Lower leg skin (tissue), 4 donors: ENCODE measurements around the gene HHIPL1. TPM values are rescaled to one million over a fixed set of nuclear protein-coding genes. Genes with fewer than 3 reads are reported as not detected.

Experiments
- DNase-seq, 2 donors: peaks; one replicate each; pipeline ENCODE4 v3.0.0-alpha.2; 2019; ENCODE audit warnings: low spot score in 2 of 2
- H3K4me3 ChIP-seq: fragments of 200-600 bp; sonication (generic); 2 replicates; pipeline ENCODE4 v1.5.1; 2017; ENCODE audit warnings: mild to moderate bottlenecking, low read depth; ENCODE audit not compliant: poor library complexity, severe bottlenecking
- POLR2A ChIP-seq, 2 donors: fragments of 450-650 bp; IDR thresholded peaks; one replicate each; pipeline ENCODE4 v1.6.1; 2016 to 2017; ENCODE audit warnings: antibody characterized with exemption in 2 of 2, mild to moderate bottlenecking in 1 of 2, moderate library complexity in 1 of 2
- WGBS, 2 donors: methylation state at CpG; one replicate each; pipeline ENCODE4 v1.1.5; 2018; 5-methylcytosine and 5-hydroxymethylcytosine counted together
- intact Hi-C: fragments of 100-400 bp; cut with DNase I; formaldehyde crosslinking; loops from one replicate; pipeline ENCODE4 v1.15.0; 2023; ENCODE audit warnings: low total_unique reads
- total RNA-seq, 4 donors: library from RNA; depleted of rRNA; stranded (reverse); fragments of >200 nt; gene quantifications; one replicate each; pipeline ENCODE4 v1.1.0, GENCODE V29; 2016
- TF ChIP-seq, protein P1 (sequence below), 3 donors: fragments of 450-650 bp; IDR thresholded peaks; one replicate each; pipeline ENCODE4 v1.5.1; 2016; ENCODE audit warnings: antibody characterized with exemption in 3 of 3, mild to moderate bottlenecking in 3 of 3, moderate library complexity in 2 of 3

The HHIPL1 gene
- total RNA-seq, 4 donors from 2014 or later, result 0.59 to 2.4 (median 0.92) TPM

DNA sequence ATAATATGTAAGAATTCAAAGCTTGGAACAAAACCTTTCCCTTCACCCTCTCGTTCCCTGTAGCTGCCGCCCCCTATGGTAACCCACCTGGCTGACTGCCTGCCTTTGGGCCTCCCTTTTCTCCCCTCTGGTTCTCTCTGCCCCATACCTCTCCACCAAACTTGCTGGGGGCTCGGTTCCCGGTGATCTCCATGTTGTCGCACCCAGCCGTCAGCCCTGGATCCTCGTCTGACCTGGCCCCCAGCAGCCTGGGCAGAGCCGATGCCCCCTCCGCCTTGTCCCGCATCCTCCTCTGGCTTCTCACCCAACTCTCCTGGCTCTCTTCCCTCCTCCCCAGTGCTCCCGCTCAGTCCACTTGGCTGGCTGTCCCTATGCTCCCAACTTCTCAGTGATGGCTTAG is 43.7 kb downstream of the HHIPL1 start:
- 83 to 88% methylated on average over 11 of the region's 11 CpGs for whole genome bisulfite sequencing, 2 donors
- peak; percentile 5 to 82 for DNase-seq
- H3K4me3 ChIP-seq, result no peak overlapping the region
- intact Hi-C loops, result no loop called here
- TF ChIP-seq POLR2A (IDR thresholded peaks at IDR 0.05), result no peak
- TF ChIP-seq, protein P1, sequence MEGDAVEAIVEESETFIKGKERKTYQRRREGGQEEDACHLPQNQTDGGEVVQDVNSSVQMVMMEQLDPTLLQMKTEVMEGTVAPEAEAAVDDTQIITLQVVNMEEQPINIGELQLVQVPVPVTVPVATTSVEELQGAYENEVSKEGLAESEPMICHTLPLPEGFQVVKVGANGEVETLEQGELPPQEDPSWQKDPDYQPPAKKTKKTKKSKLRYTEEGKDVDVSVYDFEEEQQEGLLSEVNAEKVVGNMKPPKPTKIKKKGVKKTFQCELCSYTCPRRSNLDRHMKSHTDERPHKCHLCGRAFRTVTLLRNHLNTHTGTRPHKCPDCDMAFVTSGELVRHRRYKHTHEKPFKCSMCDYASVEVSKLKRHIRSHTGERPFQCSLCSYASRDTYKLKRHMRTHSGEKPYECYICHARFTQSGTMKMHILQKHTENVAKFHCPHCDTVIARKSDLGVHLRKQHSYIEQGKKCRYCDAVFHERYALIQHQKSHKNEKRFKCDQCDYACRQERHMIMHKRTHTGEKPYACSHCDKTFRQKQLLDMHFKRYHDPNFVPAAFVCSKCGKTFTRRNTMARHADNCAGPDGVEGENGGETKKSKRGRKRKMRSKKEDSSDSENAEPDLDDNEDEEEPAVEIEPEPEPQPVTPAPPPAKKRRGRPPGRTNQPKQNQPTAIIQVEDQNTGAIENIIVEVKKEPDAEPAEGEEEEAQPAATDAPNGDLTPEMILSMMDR (IDR thresholded peaks at IDR 0.05), result no peak

DNA sequence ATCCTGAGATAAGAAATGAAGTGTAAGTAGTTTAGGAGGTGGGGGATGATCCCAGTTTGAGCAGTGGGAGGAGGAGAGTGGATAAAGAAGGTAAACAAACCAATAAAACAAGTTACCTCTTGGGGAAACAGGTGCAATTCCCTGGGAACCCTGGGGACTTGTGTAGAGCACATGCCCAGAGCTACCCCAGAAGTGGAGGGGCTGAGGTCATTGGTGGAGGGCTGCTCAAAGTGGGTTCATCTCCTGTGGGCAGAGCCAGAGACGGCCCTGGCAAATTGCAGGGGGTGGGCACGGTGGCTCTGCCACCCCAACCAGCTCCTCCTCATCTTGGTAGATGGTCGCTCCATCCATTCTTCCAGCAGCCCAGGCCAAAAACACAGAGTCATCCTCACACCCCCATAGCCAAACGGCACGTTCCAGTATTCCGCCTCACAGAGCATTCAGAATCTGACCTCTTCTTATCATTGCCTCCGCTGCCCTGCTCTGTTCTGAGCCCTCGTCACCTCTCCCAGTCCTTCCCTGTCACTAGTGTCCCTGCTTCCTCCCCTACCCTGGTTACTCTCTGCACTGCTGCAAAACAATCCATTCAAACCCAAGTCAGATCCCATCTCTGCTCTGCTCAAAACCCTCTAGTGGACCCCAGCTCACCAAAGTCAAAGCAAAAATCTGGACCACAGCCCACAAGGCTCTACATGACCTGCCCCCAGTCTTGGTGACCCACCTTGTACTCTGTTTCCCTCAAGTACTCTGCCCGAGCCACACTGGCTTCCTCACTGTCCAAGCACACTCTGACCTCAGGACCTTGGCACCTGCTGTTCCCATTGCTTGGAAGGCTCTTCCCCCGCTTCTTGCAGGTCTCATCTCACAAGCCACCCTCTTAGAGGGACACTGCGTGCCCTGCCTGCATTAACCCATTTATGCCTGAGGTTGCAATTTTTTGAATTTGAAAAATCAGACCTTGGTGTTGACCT is 44.6 kb downstream of the HHIPL1 start:
- intact Hi-C loops, result no loop called here
- 90 to 92% methylated on average over 11 of the region's 11 CpGs for WGBS, 2 donors
- TF ChIP-seq POLR2A (IDR thresholded peaks at IDR 0.05), result no peak
- TF ChIP-seq, protein P1 (IDR thresholded peaks at IDR 0.05), result no peak
- DNase-seq, result peak in 1 of 2 donors; percentile 57
- no peak overlapping the region for H3K4me3 ChIP-seq

DNA sequence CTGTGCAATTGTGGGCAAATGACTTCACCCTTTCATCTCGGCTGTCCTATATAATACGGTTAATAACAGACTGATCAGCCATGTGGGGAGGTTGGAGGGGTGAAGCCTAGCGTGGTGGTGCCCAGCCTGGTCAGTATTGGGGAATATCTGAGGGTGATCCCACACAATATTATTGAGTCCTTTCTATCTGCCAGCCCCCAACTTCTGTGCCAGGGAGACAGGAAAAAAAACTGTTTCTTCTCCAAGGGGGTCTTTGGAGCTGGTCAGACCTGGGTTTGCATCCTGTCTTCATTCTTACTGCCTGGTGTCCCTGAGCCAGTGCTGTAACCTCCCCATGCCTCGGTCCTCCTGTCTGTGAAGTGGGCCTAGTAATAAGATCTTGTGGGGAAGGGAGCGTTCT is 45.7 kb downstream of the HHIPL1 start:
- no peak for TF ChIP-seq POLR2A (IDR thresholded peaks at IDR 0.05)
- TF ChIP-seq, protein P1 (IDR thresholded peaks at IDR 0.05), result no peak
- peak in 1 of 2 donors; percentile 72 for DNase-seq
- WGBS, 2 donors, result 80 to 81% methylated on average over 5 of the region's 5 CpGs
- no peak overlapping the region for H3K4me3 ChIP-seq
- intact Hi-C loops, result no loop called here

DNA sequence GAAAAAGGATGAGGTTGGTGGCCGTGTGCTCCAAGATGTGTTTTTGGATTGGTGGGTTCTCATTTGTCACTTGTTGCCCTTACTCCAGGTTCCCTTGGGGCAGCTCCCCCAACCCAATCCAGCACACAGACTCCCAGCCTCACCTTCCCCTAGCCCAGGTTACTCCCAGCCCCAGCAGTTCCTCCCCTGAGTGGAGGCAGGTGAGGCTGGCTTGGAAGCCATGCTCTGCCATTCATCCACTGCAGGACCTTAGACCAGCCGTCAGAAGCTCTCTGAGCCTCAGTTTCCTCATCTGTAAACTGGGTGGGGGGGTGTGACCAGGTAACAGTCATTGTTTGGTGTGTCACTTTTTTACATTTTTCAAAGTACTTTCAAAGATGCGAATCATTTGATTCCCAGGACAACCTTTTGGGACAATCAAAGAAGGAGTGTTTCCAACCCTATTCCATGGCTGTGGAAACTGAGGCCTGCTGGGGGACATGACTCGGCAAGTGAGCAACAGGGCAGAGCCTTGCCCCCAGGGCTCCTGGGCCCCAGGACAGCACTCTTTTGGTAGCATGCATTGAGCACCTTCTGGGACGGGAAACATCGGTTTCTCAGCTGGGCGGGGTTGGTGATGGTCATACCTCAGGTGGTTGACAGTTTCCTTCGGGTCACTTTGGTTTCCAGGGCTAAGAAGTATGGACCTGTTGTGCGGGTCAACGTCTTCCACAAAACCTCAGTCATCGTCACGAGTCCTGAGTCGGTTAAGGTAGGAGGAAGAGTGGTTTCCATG is 46.4 kb downstream of the HHIPL1 start:
- no peak for TF ChIP-seq POLR2A (IDR thresholded peaks at IDR 0.05)
- TF ChIP-seq, protein P1 (IDR thresholded peaks at IDR 0.05), result no peak
- DNase-seq, result peak in 1 of 2 donors; percentile 84
- intact Hi-C loops, result no loop called here
- no peak overlapping the region for H3K4me3 ChIP-seq
- 89 to 93% methylated on average over 13 of the region's 13 CpGs for WGBS, 2 donors

DNA sequence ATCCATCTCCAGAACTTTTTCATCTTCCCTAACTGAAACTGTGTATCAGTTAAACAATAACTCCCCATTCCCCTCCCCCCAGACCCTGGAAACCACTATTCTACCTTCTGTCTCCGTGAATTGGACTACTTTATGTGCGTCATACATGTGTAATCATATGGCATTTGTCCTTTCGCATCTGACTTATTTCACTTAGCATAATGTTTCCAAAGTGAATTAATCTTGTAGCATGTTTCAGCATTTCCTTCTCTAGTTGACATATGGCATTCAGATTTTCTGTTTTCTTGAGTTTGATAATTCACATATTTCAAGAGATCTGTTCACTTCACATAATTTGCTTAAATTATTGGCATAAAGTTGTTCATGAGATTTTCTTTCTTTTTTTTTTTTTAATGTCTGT is 49.0 kb downstream of the HHIPL1 start:
- no peak overlapping the region for H3K4me3 ChIP-seq
- intact Hi-C loops, result no loop called here
- TF ChIP-seq, protein P1 (IDR thresholded peaks at IDR 0.05), result no peak
- no peak for TF ChIP-seq POLR2A (IDR thresholded peaks at IDR 0.05)
- 72 to 75% methylated on average over 3 of the region's 3 CpGs for WGBS, 2 donors
- no peak for DNase-seq
